Choroid plexus epithelial cell (primary cell): Measurements from ENCODE around the gene SPACA9.

Source experiments
- DNase-seq: peaks from one replicate; pipeline ENCODE4 v3.0.0-alpha.2; 2010; ENCODE audit warnings: low read depth
- H3K4me3 ChIP-seq: 2 replicates; pipeline ENCODE4 v1.5.1; 2011; ENCODE audit warnings: low read depth, mild to moderate bottlenecking, control low read depth, low read length, moderate library complexity
- TF ChIP-seq, protein P1 (sequence below): conservative IDR thresholded peaks from 2 replicates; pipeline ENCODE4 v1.5.1; 2011; ENCODE audit warnings: low read depth, mild to moderate bottlenecking, control low read depth, inconsistent platforms, low read length, moderate library complexity

The SPACA9 gene

DNA sequence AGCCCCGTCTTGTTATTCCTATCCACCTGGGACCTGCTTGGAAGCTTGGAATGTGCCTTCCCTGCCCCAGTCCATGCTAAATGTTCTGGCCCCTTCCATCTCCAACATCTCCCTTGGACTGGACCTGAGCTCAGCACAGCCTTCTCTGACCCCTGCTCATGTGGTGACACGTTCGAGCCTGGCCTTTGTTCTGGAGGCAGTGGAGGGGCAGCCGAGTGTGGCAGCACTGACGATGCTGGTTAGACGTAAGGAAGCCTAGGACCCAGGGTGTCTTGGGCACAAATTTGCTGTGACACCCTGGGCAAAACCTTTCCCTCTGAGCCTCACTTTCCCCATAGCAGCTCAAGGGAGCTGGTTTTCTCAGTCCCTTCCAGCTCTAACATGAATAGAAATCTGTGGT, 3.9 kb downstream of the SPACA9 start:
- TF ChIP-seq, protein P1, sequence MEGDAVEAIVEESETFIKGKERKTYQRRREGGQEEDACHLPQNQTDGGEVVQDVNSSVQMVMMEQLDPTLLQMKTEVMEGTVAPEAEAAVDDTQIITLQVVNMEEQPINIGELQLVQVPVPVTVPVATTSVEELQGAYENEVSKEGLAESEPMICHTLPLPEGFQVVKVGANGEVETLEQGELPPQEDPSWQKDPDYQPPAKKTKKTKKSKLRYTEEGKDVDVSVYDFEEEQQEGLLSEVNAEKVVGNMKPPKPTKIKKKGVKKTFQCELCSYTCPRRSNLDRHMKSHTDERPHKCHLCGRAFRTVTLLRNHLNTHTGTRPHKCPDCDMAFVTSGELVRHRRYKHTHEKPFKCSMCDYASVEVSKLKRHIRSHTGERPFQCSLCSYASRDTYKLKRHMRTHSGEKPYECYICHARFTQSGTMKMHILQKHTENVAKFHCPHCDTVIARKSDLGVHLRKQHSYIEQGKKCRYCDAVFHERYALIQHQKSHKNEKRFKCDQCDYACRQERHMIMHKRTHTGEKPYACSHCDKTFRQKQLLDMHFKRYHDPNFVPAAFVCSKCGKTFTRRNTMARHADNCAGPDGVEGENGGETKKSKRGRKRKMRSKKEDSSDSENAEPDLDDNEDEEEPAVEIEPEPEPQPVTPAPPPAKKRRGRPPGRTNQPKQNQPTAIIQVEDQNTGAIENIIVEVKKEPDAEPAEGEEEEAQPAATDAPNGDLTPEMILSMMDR, result no peak
- DNase-seq, result no peak
- no peak overlapping the region for H3K4me3 ChIP-seq

DNA sequence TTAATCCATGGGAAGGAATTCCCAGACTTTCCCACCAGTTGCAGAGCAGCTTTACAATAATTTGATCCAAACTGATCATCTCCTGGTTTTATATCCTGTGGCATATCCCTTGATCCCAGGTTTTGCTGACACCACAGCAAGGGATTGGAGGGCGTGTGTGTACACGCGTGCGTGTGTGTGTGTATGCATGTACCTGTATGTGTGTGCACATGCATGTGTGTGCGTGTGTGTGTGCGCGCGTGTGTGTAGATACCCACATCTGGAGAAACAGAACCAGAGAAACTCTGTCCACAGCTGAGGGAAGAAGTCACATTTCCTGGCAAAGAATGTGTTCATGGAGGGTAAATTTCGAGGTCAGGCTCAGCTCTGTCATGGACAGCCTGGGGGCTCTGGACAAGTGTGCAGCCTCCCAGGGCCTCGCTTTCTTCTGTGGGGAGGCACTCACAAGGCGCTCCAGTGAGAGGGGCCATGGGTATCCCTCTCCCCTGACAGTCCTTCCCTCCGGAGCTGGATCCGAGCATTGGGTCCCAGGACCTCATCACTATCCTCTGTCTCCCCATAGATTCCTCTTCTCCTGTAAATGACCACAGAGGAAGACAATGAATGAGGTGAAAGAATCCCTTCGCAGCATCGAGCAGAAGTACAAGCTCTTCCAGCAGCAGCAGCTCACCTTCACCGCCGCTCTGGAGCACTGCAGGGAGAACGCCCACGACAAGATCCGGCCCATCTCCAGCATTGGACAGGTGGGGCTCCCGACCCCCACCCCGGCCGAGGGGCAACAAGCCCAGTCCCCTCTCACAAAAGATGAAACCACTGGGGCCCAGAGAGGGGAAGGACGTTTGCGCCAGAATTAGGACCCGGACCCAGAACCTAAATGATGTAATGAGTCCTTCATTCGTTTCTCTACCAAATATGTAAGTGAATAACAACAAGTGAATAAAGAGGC, 4.9 kb downstream of the SPACA9 start:
- DNase-seq, result no peak
- TF ChIP-seq, protein P1, result no peak
- H3K4me3 ChIP-seq, result no peak overlapping the region

DNA sequence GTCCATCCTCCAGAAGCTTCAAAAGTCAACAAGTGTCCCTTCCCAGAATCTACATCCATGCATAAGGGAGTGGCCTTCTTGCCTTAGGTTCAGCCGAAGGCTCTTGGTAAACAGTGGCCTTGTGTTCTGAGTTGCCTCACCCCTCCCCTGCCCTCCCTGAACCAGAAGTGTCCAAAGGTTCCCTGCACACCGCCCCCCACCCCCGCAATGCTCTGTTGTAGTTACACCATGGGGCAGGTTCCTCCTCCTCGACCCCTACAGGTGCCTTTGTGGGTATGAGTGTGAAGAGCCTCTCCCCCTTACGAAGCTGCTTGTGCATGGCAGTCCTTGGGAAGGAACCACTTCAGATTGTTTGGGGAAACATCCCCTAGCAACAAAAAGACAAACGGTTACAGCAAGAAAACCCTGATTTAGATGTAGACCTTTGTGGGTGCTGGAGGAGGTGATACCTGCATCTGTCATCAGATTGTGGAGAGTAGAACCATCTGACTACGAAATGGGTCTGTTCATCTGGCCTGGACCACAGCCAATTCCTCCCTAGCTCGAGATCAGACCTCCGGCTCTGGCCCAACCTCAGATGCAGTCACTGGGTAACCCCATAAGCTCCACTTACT, 7.1 kb downstream of the SPACA9 start:
- TF ChIP-seq, protein P1, result no peak
- no peak for DNase-seq
- H3K4me3 ChIP-seq, result no peak overlapping the region

GRCh38 chr9:132886334-132886725, 7.6 kb downstream of the SPACA9 start:
- no peak overlapping the region for H3K4me3 ChIP-seq
- DNase-seq, result no peak
- TF ChIP-seq, protein P1, result no peak

- DNase-seq, result no peak
- H3K4me3 ChIP-seq, result no peak overlapping the region
- TF ChIP-seq, protein P1, result no peak
Observed at GRCh38 chr9:132887181-132888120, 8.8 kb downstream of the SPACA9 start.

GRCh38 chr9:132888151-132888550, 9.5 kb downstream of the SPACA9 start:
- no peak overlapping the region for H3K4me3 ChIP-seq
- TF ChIP-seq, protein P1, result no peak
- no peak for DNase-seq
